ENCODE data around the gene E2F2. TPM values are rescaled to one million over a fixed set of nuclear protein-coding genes. Genes with fewer than 3 reads are reported as not detected.

Gene E2F2
- total RNA-seq, 1 experiment from 2014 or later, result 5.1 TPM

DNA sequence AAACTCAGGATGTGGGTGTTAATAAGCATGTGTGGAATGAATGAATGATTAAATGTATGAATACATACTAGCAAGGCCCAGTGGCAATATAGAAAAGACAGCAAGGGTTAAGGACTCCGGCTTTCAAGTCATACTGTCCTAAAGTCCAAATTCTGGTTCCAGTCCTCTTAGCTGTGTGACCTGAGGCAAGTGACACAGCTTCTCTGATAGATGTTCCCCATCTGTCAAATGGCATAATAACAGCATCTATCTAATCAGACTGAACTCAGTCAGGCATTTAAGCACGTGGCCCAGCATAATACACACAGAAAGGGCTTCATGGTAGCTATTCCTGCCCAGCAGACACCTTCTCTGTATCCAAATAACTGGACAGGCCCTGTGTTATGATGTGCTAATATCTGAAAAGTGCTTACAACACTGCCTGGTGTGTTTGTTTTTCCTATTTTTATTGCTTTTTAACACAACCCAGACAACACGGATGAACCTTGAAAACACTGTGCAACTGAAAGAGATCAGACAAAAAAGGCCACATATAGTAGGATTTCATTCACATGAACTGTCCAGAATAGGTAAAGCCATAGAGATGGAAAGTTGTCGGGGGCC lies 59.5 kb downstream of the E2F2 start:
- no peak overlapping the region for H4K5ac ChIP-seq (ENCODE audit: insufficient read length, low read depth, low read length)
- Mint-ChIP-seq H3K27me3 (ENCODE audit: low read depth) (no peaks in the 10 kb centered on the region; the same call in 1 of the 2 replicates), H3K4me1 (peaks cover 0 to 10% of the 10 kb centered on the region in 2 experiments; a peak in 3 of 4 replicates), H3K27ac (no peak overlapping the region), H3K4me3 (no peak overlapping the region), H3K9me3 (no peaks in the 10 kb centered on the region), H3K36me3 (ENCODE audit: insufficient read depth in 1 of 3, low read depth in 3 of 3) (no peaks in the 10 kb centered on the region; a peak in 1 of 7 replicates)
- no peaks in the 10 kb centered on the region for H3K79me1 ChIP-seq (ENCODE audit: insufficient read depth, low read depth, low read length, poor library complexity, severe bottlenecking)
- no peak overlapping the region for H3K18ac ChIP-seq (ENCODE audit: insufficient read length, low read depth, low read length)
- no peak overlapping the region for H2BK5ac ChIP-seq (ENCODE audit: insufficient read length, low read length)
- no peaks in the 10 kb centered on the region for H4K20me1 ChIP-seq (ENCODE audit: control insufficient read depth, insufficient read depth, insufficient read length)
- H3K9ac ChIP-seq (ENCODE audit: extremely low read depth, insufficient read length, low read length), result no peak overlapping the region
- no peak overlapping the region for H3K14ac ChIP-seq (ENCODE audit: insufficient read depth, low read length)
- H3K23ac ChIP-seq (ENCODE audit: insufficient read length, low read depth, low read length), result no peak overlapping the region
- TF ChIP-seq, protein P1, sequence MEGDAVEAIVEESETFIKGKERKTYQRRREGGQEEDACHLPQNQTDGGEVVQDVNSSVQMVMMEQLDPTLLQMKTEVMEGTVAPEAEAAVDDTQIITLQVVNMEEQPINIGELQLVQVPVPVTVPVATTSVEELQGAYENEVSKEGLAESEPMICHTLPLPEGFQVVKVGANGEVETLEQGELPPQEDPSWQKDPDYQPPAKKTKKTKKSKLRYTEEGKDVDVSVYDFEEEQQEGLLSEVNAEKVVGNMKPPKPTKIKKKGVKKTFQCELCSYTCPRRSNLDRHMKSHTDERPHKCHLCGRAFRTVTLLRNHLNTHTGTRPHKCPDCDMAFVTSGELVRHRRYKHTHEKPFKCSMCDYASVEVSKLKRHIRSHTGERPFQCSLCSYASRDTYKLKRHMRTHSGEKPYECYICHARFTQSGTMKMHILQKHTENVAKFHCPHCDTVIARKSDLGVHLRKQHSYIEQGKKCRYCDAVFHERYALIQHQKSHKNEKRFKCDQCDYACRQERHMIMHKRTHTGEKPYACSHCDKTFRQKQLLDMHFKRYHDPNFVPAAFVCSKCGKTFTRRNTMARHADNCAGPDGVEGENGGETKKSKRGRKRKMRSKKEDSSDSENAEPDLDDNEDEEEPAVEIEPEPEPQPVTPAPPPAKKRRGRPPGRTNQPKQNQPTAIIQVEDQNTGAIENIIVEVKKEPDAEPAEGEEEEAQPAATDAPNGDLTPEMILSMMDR (conservative IDR thresholded peaks at IDR 0.05), result no peak
- no peak overlapping the region for H2BK120ac ChIP-seq (ENCODE audit: low read depth, low read length, poor library complexity, severe bottlenecking)
- H2AK5ac ChIP-seq (ENCODE audit: insufficient read length, low read length), result no peak overlapping the region
- no peak overlapping the region for H4K91ac ChIP-seq (ENCODE audit: insufficient read length, low read depth, low read length)
- no peak overlapping the region for H4K8ac ChIP-seq (replicated peaks; ENCODE audit: insufficient read length, low read depth, low read length)
- no peak overlapping the region for H3K4ac ChIP-seq (ENCODE audit: low read depth, low read length)
- no peaks in the 10 kb centered on the region for H3K23me2 ChIP-seq (ENCODE audit: insufficient read length, low read depth, low read length, poor library complexity, severe bottlenecking)
- no peak overlapping the region for H3K27ac ChIP-seq (ENCODE audit: insufficient read length, low read depth, low read length)
- no peaks in the 10 kb centered on the region for H3K27me3 ChIP-seq (ENCODE audit: insufficient read depth, low read length)
- WGBS (ENCODE audit: extremely low coverage, insufficient read length, low lambda C conversion rate), result no CpG with 5 or more reads among the region's 4 CpGs
- no peak overlapping the region for H2AFZ ChIP-seq (ENCODE audit: low read length)
- DNase-seq, result no peak
- H3K56ac ChIP-seq (ENCODE audit: insufficient read length, low read depth, low read length), result no peak overlapping the region
- H3K79me2 ChIP-seq (ENCODE audit: insufficient read depth, low read length), result no peaks in the 10 kb centered on the region
- H3K4me2 ChIP-seq (ENCODE audit: insufficient read depth, insufficient read length, low read length), result no peak overlapping the region
- H2BK20ac ChIP-seq (ENCODE audit: low read depth, low read length, poor library complexity, severe bottlenecking), result no peak overlapping the region
- H2BK15ac ChIP-seq (ENCODE audit: low read depth, low read length), result no peak overlapping the region
- no peaks in the 10 kb centered on the region for H3K9me3 ChIP-seq (ENCODE audit: control insufficient read depth, low read depth, low read length)
- no peak overlapping the region for H3T11ph ChIP-seq (ENCODE audit: low read length)
- H2BK12ac ChIP-seq (ENCODE audit: insufficient read length, low read depth, low read length), result no peak overlapping the region
- H3K4me1 ChIP-seq (ENCODE audit: insufficient read depth, low read length), result no peaks in the 10 kb centered on the region
